Heart right ventricle (tissue), 16 donors: Measurements from ENCODE around the gene SLC4A5. TPM values are rescaled to one million over a fixed set of nuclear protein-coding genes. Genes with fewer than 3 reads are reported as not detected.

Source experiments
- ATAC-seq, 8 donors: fragments of 200-7000 bp; cut with Tn5 transposase; one replicate each; pipeline ENCODE4 v1.9.1; 2020; ENCODE audit warnings: mild to moderate bottlenecking in 8 of 8, moderate library complexity in 8 of 8, moderate number of reproducible peaks in 1 of 8
- DNase-seq, 2 donors: peaks; one replicate each; pipeline ENCODE4 v3.0.0-alpha.2; 2020
- H3K27ac ChIP-seq, 10 donors: fragments of 200-600 bp; sonication (generic) in 2 of 10; one replicate each; pipeline versions ENCODE4 v1.5.0 to v1.8.0; 2020 to 2022; ENCODE audit warnings: mild to moderate bottlenecking in 3 of 10
- H3K27me3 ChIP-seq, 7 donors: fragments of 200-600 bp; one replicate each; pipeline ENCODE4 v1.8.0; 2021 to 2022; ENCODE audit warnings: mild to moderate bottlenecking in 2 of 7
- H3K36me3 ChIP-seq, 9 donors: fragments of 200-600 bp; sonication (generic) in 1 of 9; one replicate each; pipeline versions ENCODE4 v1.5.0 to v1.8.0; 2020 to 2022; ENCODE audit warnings: mild to moderate bottlenecking in 2 of 9
- H3K4me1 ChIP-seq, 9 donors: fragments of 200-600 bp; sonication (generic) in 1 of 9; one replicate each; pipeline versions ENCODE4 v1.5.0 to v1.8.0; 2020 to 2022; ENCODE audit warnings: mild to moderate bottlenecking in 4 of 9
- H3K4me3 ChIP-seq, 10 donors: fragments of 200-600 bp; sonication (generic) in 2 of 10; one replicate each; pipeline versions ENCODE4 v1.5.0 to v1.8.0; 2020 to 2022; ENCODE audit warnings: mild to moderate bottlenecking in 7 of 10, moderate library complexity in 2 of 10
- H3K9me3 ChIP-seq, 11 donors: fragments of 200-600 bp in 10 of 11; sonication (generic) in 2 of 11; one replicate each; pipeline versions ENCODE4 v1.5.0 to v1.8.0; 2013 to 2022; ENCODE audit warnings: mild to moderate bottlenecking in 2 of 11, control low read depth in 1 of 11, moderate library complexity in 1 of 11
- CTCF ChIP-seq, 9 donors: fragments of 200-600 bp; sonication (generic) in 2 of 9; IDR thresholded peaks; one replicate each; pipeline versions ENCODE4 v1.5.0 to v1.8.0; 2021 to 2022; ENCODE audit warnings: antibody characterized with exemption in 9 of 9, mild to moderate bottlenecking in 5 of 9, moderate library complexity in 1 of 9
- WGBS, 2 donors: extraction: QIAGEN DNeasy Blood & Tissue Kit; methylation state at CpG; one replicate each; pipeline ENCODE4 v1.1.7; 2013; ENCODE audit warnings: inconsistent platforms in 1 of 2; 5-methylcytosine and 5-hydroxymethylcytosine counted together
- intact Hi-C, 10 donors: fragments of 100-400 bp; cut with DNase I; formaldehyde crosslinking; loops; one replicate each; pipeline versions ENCODE4 v1.11.1 to v1.14.2; 2022
- polyA plus RNA-seq, 2 donors: library from polyadenylated mRNA; stranded (reverse); fragments of 200-250 nt; gene quantifications; one replicate each; pipeline ENCODE4 v1.2.3, GENCODE V29; 2013
- total RNA-seq, 10 donors: library from RNA; stranded (reverse); fragmentation: NEBNext Ultra II Directional in 3 of 10; extraction: Animal tissue kit (Norgen Biotek cat#: 25700) in 3 of 10; gene quantifications; one replicate each; pipeline versions ENCODE4 v1.2.1 to v1.2.4, GENCODE V29; 2021 to 2023
- donor health status: Arrhythmogenic right ventricular cardiomyopathy.
- donor health status: ischemic (EF 13 %, LVEDD 7.1; RV severe dilation, severe dysfunction).
- donor health status: healthy with polysubstance abuse.
- donor health status: DM: no; HTN: yes; CAD: no.
- donor health status: DM: no; HTN: no; CAD: no.
- donor health status: ischemic (EF 25% LVEDD 6.9; RV normal size, moderate dysfunction).
- donor health status: ischemic (EF 25% LVEDD 5.7; RV mildly dilated, moderate dysfunction).
- donor health status: healthy.
- donor health status: DM: yes; HTN: yes; CAD: no.
- donor health status: Ischemic cardiomyopathy.
- donor health status: ischemic (EF 35%, LVEDD 5.7; RV mildly dilated, moderate dysfunction).
- donor health status: nonischemic (EF 11% LVEDD 7.7; RV severe dilation, severe dysfunction).
- donor health status: DM: yes; HTN: yes; CAD: no.
- donor health status: PGD.
- donor health status: ischemic (EF 29% LVEDD 5.4; RV normal size, mild dysfunction).
- donor health status: nonischemic (EF 23%, LVEDD 6.1; RV moderate dilation, normal function).

SLC4A5 gene
- total and polyA plus RNA-seq, 12 donors = 0.43 to 4.6 (median 1.9) TPM

GRCh38 chr2:74290466-74291217 is 52.6 kb downstream of the SLC4A5 start:
- Histone ChIP-seq H3K4me1 (peaks cover 0 to 17% (median 6%) of the 10 kb centered on the region in 9 donors), H3K36me3 (no peaks in the 10 kb centered on the region), H3K27me3 (no peaks in the 10 kb centered on the region), H3K27ac (peak overlapping the region in 1 of 10 donors; percentile 61), H3K4me3 (no peak overlapping the region), H3K9me3 (no peaks in the 10 kb centered on the region)
- ATAC-seq = peak in 5 of 8 donors; percentile 26 to 49 (median 35)
- 27 to 37% methylated on average over 4 of the region's 4 CpGs for WGBS, 2 donors
- intact Hi-C loops = no loop called here
- TF ChIP-seq CTCF (IDR thresholded peaks at IDR 0.05) = no peak
- DNase-seq = no peak

GRCh38 chr2:74290066-74290465 is 53.1 kb downstream of the SLC4A5 start:
- H3K4me1 ChIP-seq = peaks cover 0 to 17% (median 6%) of the 10 kb centered on the region in 9 donors
- H3K27me3 ChIP-seq = no peaks in the 10 kb centered on the region
- 80 to 82% methylated on average over 3 of the region's 3 CpGs for WGBS, 2 donors
- ATAC-seq = no peak
- TF ChIP-seq CTCF (IDR thresholded peaks at IDR 0.05) = no peak
- no peak overlapping the region for H3K4me3 ChIP-seq
- peaks cover 0 to 1% (median 0%) of the 10 kb centered on the region in 9 donors for H3K36me3 ChIP-seq
- no peak for DNase-seq
- intact Hi-C loops = no loop called here
- H3K27ac ChIP-seq = no peak overlapping the region
- no peaks in the 10 kb centered on the region for H3K9me3 ChIP-seq

GRCh38 chr2:74286725-74287124 is 56.5 kb downstream of the SLC4A5 start:
- 79 to 87% methylated on average over 6 of the region's 6 CpGs for WGBS, 2 donors
- intact Hi-C loops = no loop called here
- Histone ChIP-seq H3K27me3 (no peaks in the 10 kb centered on the region), H3K4me1 (peaks cover 0 to 12% (median 4%) of the 10 kb centered on the region in 9 donors), H3K9me3 (no peaks in the 10 kb centered on the region), H3K27ac (no peak overlapping the region), H3K4me3 (no peak overlapping the region), H3K36me3 (peaks cover 0 to 9% (median 0%) of the 10 kb centered on the region in 9 donors)
- TF ChIP-seq CTCF (IDR thresholded peaks at IDR 0.05) = no peak
- no peak for DNase-seq
- ATAC-seq = no peak

- DNase-seq = no peak
- H3K27me3 ChIP-seq = no peaks in the 10 kb centered on the region
- peaks cover 0 to 9% (median 0%) of the 10 kb centered on the region in 9 donors for H3K36me3 ChIP-seq
- intact Hi-C loops = no loop called here
- 75 to 78% methylated on average over 10 of the region's 10 CpGs for WGBS, 2 donors
- no peak overlapping the region for H3K4me3 ChIP-seq
- ATAC-seq = peak in 1 of 8 donors; percentile 8
- H3K27ac ChIP-seq = no peak overlapping the region
- H3K4me1 ChIP-seq = peaks cover 0 to 5% (median 0%) of the 10 kb centered on the region in 9 donors
- H3K9me3 ChIP-seq = no peaks in the 10 kb centered on the region
- TF ChIP-seq CTCF (IDR thresholded peaks at IDR 0.05) = no peak
Observed at GRCh38 chr2:74281141-74281975, 61.9 kb downstream of the SLC4A5 start.
